ENCODE results near the gene SNRPA.
"Not testable (repeated sequence)": the region's sequence is repeated elsewhere in the genome, so short reads cannot be mapped to it uniquely, and the experiment has no call there.

The SNRPA gene

GRCh38 chr19:40777937-40778705 lies 27.1 kb downstream of the SNRPA start, which contains the start of gene RAB4B:
RAB4B (plus strand) TSS chr19:40778247; CDS start chr19:40778376, 129 bp downstream.
- DNase-seq = peak; percentile 100

DNA sequence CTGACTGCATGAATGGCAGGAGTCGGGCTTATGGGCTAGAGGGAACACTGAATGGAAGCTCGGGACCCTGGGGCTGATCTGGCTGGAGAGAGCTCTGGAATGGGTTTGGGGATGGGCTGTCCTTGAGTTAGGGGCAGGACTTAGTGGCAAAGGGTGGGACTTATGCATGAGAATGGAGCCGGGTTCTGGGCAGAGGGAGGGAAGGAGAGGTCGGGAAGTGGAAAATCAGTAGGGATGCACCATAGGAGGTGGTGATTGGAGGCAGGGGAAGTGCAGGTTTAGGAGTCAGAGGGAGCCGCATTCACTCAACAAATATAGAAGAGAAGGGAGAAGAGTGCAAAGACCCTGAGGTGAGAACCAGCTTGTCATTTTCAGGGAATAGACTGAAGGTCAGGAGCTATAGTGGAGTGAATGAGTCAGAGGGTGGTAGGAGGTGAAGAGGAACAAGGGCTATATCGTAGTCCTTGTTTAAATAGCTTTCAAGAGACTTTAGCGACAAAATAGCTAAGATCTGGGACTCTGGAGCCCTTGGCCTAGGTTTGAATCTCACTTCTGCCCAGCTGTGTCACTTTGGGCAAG lies 27.8 kb downstream of the SNRPA start:
- DNase-seq = no peak

DNA sequence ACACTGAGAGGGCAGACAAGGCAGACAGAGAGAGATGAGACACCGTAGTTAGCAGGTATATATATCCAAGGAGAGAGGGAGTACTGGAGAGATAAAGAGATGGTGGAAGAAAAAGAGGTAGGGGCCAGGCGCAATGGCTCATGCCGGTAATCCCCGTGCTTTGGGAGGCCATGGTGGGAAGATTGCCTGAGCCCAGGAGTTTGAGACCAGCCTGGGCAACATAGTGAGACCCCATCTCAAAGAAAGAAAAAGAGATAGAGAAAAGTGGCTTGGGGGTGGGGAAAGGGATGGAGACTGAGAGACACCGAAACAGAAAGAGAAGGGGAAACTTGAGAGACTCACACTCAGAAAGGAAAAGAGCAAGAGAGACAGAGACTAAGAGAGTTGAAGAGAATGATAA lies 29.6 kb downstream of the SNRPA start:
- no peak for DNase-seq

DNA sequence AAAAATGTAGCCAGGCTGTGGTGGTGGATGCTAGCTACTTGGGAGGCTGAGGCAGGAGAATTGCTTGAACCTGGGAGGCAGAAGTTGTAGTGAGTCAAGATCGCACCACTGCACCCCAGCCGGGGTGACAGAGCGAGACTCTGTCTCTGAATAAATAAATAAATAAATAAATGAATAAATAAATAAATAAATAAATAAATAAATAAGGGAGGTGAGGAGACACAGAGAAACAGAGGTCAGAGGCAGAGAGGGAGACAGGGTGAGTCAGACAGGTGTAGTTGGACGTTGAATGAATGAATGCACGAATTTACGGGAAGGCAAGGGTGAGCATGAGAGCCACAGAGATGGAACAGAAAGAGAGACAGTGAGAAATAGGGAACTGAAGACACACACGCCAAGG lies 30.1 kb downstream of the SNRPA start:
- DNase-seq = no peak

GRCh38 chr19:40783711-40784110 lies 32.7 kb downstream of the SNRPA start:
- no peak for DNase-seq

GRCh38 chr19:40784146-40784545 lies 33.1 kb downstream of the SNRPA start:
- not testable (repeated sequence) for DNase-seq

DNA sequence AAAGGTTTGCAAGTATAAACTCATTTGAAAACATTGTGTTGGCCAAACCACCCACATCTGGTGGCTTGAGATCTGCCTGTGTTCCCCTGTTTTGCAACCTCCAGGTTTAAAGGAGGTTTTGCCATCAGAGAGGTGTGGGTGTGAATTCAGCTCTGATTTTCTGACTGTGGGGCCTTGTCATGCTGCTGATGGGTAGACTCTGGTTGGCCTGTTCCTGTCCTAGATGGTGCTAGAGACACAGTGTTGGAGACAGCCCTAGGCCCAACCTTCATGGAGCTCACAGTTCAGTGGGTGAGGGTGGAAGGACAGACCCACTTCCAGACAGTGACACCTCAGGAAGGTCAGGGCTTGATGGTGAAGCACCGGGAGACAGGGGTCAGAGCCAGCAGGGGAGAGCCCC lies 34.5 kb downstream of the SNRPA start:
- no peak for DNase-seq

DNA sequence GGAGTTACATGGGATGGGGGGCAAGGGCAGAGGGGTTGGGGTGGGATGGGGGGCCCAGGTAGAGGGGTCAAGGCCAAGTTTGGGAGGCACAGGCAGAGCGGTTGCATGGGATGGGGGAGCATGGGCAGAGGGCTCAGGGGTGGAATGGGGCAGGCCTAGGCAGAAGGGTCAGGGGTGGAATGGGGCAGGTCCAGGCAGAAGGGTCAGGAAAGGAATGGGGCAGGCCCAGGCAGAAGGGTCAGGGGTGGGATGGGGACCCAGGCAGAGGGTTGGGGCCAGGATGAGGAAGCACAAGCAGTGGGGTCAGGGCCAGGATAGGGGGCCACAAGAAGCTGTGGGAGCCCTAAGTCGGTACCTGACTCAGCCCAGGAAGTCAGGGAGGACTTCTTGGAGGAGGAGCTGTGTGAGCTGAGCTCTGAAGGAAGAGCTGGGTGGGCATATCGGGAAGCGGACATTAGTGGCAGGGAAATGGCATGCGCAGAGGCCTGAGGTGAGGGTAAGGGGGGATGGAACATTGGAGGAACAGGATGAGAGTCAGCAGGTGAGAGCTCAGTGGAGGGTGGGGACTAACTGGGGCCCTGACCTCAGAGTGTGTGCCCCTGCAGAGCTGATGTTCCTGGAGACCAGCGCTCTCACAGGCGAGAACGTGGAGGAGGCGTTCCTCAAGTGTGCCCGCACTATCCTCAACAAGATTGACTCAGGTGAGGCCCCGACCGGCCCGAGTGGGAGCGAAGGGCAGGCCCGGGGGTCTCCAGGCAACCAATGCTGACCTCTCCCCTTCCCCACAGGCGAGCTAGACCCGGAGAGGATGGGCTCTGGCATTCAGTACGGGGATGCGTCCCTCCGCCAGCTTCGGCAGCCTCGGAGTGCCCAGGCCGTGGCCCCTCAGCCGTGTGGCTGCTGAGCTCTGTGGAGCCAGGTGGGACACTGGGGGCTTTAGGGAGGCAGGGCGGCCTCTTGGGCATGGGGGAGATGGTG lies 35.3 kb downstream of the SNRPA start:
- DNase-seq = no peak

DNA sequence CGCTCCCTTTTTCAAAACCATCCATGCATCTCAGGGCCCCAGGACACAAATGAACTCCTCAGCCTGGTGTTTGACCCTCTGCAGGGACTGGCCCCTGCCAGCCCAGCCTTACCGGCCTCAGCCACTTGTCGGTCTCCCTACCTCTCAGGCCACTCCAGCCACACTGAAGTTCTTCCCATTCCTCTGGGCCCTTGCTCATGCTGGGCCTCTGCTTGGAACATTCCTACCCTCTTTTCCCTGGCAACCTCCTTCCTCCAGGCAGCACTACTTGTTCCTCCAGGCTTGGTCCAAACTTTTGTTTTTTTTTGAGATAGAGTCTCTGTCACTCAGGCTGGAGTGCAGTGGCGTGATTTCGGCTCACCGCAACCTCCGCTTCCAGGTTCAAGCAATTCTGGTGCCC lies 40.3 kb downstream of the SNRPA start:
- DNase-seq = no peak

- DNase-seq = no peak
These were observed 41.0 kb downstream of the SNRPA start for GRCh38 chr19:40791996-40792395.

GRCh38 chr19:40797166-40797962 lies 46.4 kb downstream of the SNRPA start:
- no peak for DNase-seq

- DNase-seq = peak; percentile 82
These were observed 47.1 kb downstream of the SNRPA start for GRCh38 chr19:40797963-40798682.

DNA sequence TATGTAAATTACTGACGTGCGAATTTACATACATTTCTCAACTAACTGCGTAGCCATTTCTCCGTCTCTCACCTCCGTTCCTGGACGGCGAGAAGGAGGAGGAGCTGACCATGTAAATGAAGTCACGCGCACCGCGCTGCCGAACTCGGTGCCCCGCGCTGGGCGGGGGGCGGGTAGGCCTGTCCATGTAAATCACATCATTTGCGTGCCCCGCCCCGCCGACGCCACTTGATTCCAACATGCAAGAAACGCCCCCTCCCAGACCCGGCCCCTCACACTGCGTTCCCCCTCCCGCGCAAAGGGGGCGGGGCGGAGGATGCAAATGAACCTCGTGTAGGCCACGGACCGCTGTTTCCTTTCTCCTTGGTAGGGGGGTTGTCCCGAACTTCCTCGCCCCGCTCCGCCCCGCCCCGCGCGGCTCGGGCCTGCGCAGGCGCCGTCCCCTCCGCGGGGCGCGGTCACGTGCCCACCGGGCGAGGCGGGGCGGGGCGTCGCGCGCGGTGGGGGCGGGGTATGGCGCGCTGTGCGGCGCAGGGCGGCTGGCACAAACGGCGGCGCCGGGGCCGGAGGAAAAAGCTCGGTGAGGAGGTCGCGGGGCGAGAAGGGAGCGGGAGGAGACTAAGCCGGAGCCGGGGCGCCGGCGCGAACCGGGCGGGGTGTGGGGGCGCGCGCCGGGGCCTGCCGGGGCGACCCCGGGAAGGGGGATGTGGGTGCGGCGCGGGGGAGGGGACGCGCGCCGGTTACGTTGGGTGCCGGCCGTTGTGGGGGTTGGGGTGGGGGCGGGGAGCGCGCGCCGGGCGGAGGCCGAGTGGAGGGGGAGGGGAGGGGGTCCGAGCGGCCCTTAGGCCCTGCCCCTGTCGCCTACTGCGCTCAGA lies 47.9 kb downstream of the SNRPA start, which contains the start of gene EGLN2:
Gene EGLN2, plus strand, starts transcription at position 509 of the 875 bp plus-strand sequence. CDS start 1,382 bp downstream, outside the sequence.
- DNase-seq = peak; percentile 100

DNA sequence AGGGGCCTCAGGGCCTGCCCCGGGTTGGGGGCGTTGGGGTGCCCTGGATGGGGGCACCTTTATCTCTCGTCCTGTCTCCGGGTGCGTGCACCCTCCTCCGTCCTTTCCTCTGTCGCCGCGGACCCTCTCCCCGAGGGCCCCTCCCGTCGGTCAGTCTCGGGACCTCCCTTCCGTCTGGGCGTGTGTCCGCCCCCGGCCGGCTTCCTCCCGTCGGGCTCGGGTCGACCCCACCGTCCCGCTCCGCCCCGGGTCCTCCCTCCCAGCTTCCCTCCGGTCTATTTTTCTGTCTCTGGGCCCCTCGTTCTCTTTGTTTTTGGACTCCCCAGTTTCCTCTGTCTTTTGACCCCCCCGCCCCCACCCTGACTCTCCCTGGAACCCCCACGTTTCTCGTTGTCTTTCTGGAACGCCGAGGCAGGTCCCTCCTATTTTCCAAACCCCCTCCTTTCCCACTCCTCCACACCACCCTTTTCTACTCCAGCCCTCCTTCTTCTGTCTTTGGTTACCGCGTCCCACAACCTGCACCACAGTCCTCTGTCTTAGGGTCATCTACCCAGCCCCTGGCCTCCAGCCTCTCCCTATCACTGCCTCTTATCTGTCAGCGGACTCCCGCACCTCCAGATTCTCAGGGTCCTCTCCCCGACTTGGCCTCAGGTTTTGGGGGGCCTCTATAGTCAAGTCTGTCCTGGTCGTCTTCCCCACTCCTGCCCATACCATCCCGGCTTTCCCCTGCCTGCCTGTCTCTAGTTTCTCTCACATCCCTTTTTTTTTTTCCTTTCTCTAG lies 48.7 kb downstream of the SNRPA start:
- DNase-seq = peak; percentile 39

DNA sequence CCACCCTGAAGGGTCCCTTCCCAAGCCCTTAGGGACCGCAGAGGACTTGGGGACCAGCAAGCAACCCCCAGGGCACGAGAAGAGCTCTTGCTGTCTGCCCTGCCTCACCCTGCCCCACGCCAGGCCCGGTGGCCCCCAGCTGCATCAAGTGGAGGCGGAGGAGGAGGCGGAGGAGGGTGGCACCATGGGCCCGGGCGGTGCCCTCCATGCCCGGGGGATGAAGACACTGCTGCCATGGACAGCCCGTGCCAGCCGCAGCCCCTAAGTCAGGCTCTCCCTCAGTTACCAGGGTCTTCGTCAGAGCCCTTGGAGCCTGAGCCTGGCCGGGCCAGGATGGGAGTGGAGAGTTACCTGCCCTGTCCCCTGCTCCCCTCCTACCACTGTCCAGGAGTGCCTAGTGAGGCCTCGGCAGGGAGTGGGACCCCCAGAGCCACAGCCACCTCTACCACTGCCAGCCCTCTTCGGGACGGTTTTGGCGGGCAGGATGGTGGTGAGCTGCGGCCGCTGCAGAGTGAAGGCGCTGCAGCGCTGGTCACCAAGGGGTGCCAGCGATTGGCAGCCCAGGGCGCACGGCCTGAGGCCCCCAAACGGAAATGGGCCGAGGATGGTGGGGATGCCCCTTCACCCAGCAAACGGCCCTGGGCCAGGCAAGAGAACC lies 49.5 kb downstream of the SNRPA start:
- DNase-seq = no peak

DNA sequence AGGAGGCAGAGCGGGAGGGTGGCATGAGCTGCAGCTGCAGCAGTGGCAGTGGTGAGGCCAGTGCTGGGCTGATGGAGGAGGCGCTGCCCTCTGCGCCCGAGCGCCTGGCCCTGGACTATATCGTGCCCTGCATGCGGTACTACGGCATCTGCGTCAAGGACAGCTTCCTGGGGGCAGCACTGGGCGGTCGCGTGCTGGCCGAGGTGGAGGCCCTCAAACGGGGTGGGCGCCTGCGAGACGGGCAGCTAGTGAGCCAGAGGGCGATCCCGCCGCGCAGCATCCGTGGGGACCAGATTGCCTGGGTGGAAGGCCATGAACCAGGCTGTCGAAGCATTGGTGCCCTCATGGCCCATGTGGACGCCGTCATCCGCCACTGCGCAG lies 50.0 kb downstream of the SNRPA start:
- DNase-seq = no peak

DNA sequence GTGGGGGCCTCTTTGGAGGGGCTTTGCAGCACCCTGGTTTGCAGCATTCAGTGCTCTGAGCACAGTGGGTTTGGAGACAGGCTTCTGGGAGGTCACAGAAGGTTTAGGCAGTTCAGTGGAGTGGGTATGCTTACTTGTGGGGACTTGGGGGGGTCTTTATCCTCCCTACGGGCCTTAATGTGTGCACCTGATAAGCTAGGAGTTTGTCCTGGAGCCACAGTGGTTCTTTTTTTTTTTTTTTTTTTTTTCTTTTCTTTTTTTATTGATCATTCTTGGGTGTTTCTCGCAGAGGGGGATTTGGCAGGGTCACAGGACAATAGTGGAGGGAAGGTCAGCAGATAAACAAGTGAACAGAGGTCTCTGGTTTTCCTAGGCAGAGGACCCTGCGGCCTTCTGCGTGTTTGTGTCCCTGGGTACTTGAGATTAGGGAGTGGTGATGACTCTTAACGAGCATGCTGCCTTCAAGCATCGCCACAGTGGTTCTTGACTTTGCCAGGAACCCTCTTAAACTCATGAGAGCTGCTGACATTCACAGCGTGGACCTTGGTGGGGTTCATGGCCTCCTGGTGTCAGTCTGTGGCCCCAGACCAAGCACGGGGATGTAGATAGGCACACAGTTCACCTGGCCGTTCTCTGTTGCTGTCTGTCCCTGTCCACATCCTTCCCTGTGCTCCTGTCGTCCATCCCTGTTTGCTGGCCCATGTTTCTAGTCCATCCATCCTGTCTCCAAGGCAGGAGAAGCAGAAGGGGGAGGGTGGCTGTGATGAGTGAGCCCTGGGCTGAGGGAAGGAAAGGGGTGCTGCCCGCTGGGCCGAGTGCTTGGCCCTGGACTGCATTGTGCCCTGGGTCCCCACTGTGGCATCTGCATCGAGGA lies 50.7 kb downstream of the SNRPA start:
- DNase-seq = no peak
